Stomach (tissue), 9 donors: ENCODE measurements around the gene ATRNL1. TPM values are rescaled to one million over a fixed set of nuclear protein-coding genes. Genes with fewer than 3 reads are reported as not detected.

Experiments used
- DNase-seq, 2 donors: peaks; one replicate each; pipeline versions ENCODE4 v3.0.0 to v3.0.0-alpha.2; 2013 to 2019
- H3K27ac ChIP-seq, 5 donors: fragments of 200-600 bp in 4 of 5; sonication (generic) in 4 of 5; one replicate each; pipeline ENCODE4 v1.5.1; 2013 to 2019; ENCODE audit warnings: mild to moderate bottlenecking in 1 of 5, moderate library complexity in 1 of 5
- H3K27me3 ChIP-seq, 3 donors: fragments of 200-600 bp; sonication (generic); one replicate each; pipeline ENCODE4 v1.5.1; 2017 to 2019; ENCODE audit warnings: mixed run types in 1 of 3
- H3K36me3 ChIP-seq, 4 donors: fragments of 200-600 bp; sonication (generic); 1 replicate in 3 of 4; 2 replicates in 1 of 4; pipeline ENCODE4 v1.5.1; 2016 to 2019
- H3K4me1 ChIP-seq, 4 donors: fragments of 200-600 bp; sonication (generic); one replicate each; pipeline ENCODE4 v1.5.1; 2016 to 2019
- H3K4me3 ChIP-seq, 4 donors: fragments of 200-600 bp; sonication (generic) in 3 of 4; one replicate each; pipeline ENCODE4 v1.5.1; 2016 to 2019; ENCODE audit warnings: mild to moderate bottlenecking in 1 of 4
- H3K9me3 ChIP-seq, 4 donors: fragments of 200-600 bp; sonication (generic); one replicate each; pipeline ENCODE4 v1.5.1; 2016 to 2019
- CTCF ChIP-seq, 7 experiments: fragments of 450-650 bp in 4 of 7; fragments of 200-600 bp in 3 of 7; sonication (generic) in 3 of 7; IDR thresholded peaks; one replicate each; pipeline ENCODE4 v1.5.1; 2016 to 2019; ENCODE audit warnings: antibody characterized with exemption in 7 of 7, control low read depth in 2 of 7, mild to moderate bottlenecking in 1 of 7
- EP300 ChIP-seq: sonication (generic); formaldehyde crosslinking; IDR thresholded peaks from one replicate; pipeline ENCODE4 v1.6.1; 2017; ENCODE audit warnings: antibody characterized with exemption
- POLR2A ChIP-seq, 4 donors: fragments of 450-650 bp; IDR thresholded peaks; one replicate each; pipeline ENCODE4 v1.6.1; 2016; ENCODE audit warnings: antibody characterized with exemption in 4 of 4, control low read depth in 2 of 4, mild to moderate bottlenecking in 1 of 4, moderate library complexity in 1 of 4
- POLR2AphosphoS5 ChIP-seq, 3 donors: sonication (generic); formaldehyde crosslinking; IDR thresholded peaks; one replicate each; pipeline ENCODE4 v1.6.1; 2016; ENCODE audit warnings: antibody characterized with exemption in 3 of 3
- WGBS, 5 donors: extraction: QIAGEN DNeasy Blood & Tissue Kit in 3 of 5; methylation state at CpG; one replicate each; pipeline versions ENCODE4 v1.1.5 to v1.1.7; 2013 to 2018; 5-methylcytosine and 5-hydroxymethylcytosine counted together
- intact Hi-C: fragments of 100-400 bp; cut with DNase I; formaldehyde crosslinking; loops from one replicate; pipeline ENCODE4 v1.15.1; 2023; ENCODE audit warnings: low total_unique reads
- polyA plus RNA-seq, 3 donors: library from polyadenylated mRNA; stranded (reverse); fragments of 200-250 nt; gene quantifications; one replicate each; pipeline ENCODE4 v1.2.3, GENCODE V29; 2013
- total RNA-seq, 5 donors: library from RNA; depleted of rRNA; stranded (reverse); fragments of >200 nt; gene quantifications; one replicate each; pipeline versions ENCODE4 v1.1.0 to v1.2.3, GENCODE V29; 2014 to 2016
- donor health status: healthy with polysubstance abuse.
- donor health status: Bipolar disorder and iron deficiency.
- donor health status: healthy.

The ATRNL1 gene
- total and polyA plus RNA-seq, 8 donors: 0.12 to 50.7 (median 0.72) TPM; not detected in 1

- Histone ChIP-seq H3K9me3 (no peaks in the 10 kb centered on the region), H3K36me3 (no peaks in the 10 kb centered on the region), H3K4me1 (no peaks in the 10 kb centered on the region), H3K27me3 (no peaks in the 10 kb centered on the region), H3K27ac (no peak overlapping the region), H3K4me3 (no peak overlapping the region)
- DNase-seq: no peak
- intact Hi-C loops: no loop called here
- WGBS, 5 donors: 75 to 91% (median 87%) methylated on average over 1 of the region's 1 CpG
- no peak for TF ChIP-seq POLR2AphosphoS5 (IDR thresholded peaks at IDR 0.05)
- no peak for TF ChIP-seq CTCF (IDR thresholded peaks at IDR 0.05)
- TF ChIP-seq POLR2A (IDR thresholded peaks at IDR 0.05): no peak
- no peak for TF ChIP-seq EP300
Measured at GRCh38 chr10:115046686-115047236, 46.4 kb upstream of the ATRNL1 start.

- H3K4me3 ChIP-seq: no peak overlapping the region
- H3K9me3 ChIP-seq: no peaks in the 10 kb centered on the region
- TF ChIP-seq EP300 (no peak), POLR2A (IDR thresholded peaks at IDR 0.05) (no peak), POLR2AphosphoS5 (IDR thresholded peaks at IDR 0.05) (no peak), CTCF (IDR thresholded peaks at IDR 0.05) (no peak)
- no peak overlapping the region for H3K27ac ChIP-seq
- H3K36me3 ChIP-seq: no peaks in the 10 kb centered on the region
- no peak for DNase-seq
- no peaks in the 10 kb centered on the region for H3K27me3 ChIP-seq
- H3K4me1 ChIP-seq: no peaks in the 10 kb centered on the region
- intact Hi-C loops: no loop called here
Measured at GRCh38 chr10:115047705-115048104, 45.5 kb upstream of the ATRNL1 start.

GRCh38 chr10:115049318-115049717 lies 43.8 kb upstream of the ATRNL1 start:
- H3K27me3 ChIP-seq: no peaks in the 10 kb centered on the region
- H3K36me3 ChIP-seq: no peaks in the 10 kb centered on the region
- H3K4me1 ChIP-seq: no peaks in the 10 kb centered on the region
- no peaks in the 10 kb centered on the region for H3K9me3 ChIP-seq
- TF ChIP-seq CTCF (IDR thresholded peaks at IDR 0.05) (no peak), POLR2AphosphoS5 (IDR thresholded peaks at IDR 0.05) (no peak), POLR2A (IDR thresholded peaks at IDR 0.05) (no peak)
- no peak overlapping the region for H3K4me3 ChIP-seq
- H3K27ac ChIP-seq: no peak overlapping the region
- intact Hi-C loops: no loop called here
- DNase-seq: no peak
- WGBS, 5 donors: 63 to 75% (median 65%) methylated on average over 6 of the region's 6 CpGs

- TF ChIP-seq POLR2AphosphoS5 (IDR thresholded peaks at IDR 0.05): no peak
- no peaks in the 10 kb centered on the region for H3K9me3 ChIP-seq
- intact Hi-C loops: no loop called here
- H3K27me3 ChIP-seq: no peaks in the 10 kb centered on the region
- no peak overlapping the region for H3K27ac ChIP-seq
- no peak overlapping the region for H3K4me3 ChIP-seq
- no peaks in the 10 kb centered on the region for H3K36me3 ChIP-seq
- H3K4me1 ChIP-seq: no peaks in the 10 kb centered on the region
- no peak for DNase-seq
- 39 to 47% (median 40%) methylated on average over 3 of the region's 3 CpGs for WGBS, 5 donors
Measured at GRCh38 chr10:115049960-115050359, 43.2 kb upstream of the ATRNL1 start.

GRCh38 chr10:115050375-115051010 lies 42.7 kb upstream of the ATRNL1 start:
- 92 to 97% (median 94%) methylated on average over 3 of the region's 3 CpGs for WGBS, 5 donors
- H3K9me3 ChIP-seq: no peaks in the 10 kb centered on the region
- H3K36me3 ChIP-seq: no peaks in the 10 kb centered on the region
- H3K4me1 ChIP-seq: no peaks in the 10 kb centered on the region
- TF ChIP-seq EP300 (no peak), CTCF (IDR thresholded peaks at IDR 0.05) (no peak), POLR2A (IDR thresholded peaks at IDR 0.05) (no peak), POLR2AphosphoS5 (IDR thresholded peaks at IDR 0.05) (no peak)
- no peak for DNase-seq
- H3K27ac ChIP-seq: no peak overlapping the region
- H3K4me3 ChIP-seq: no peak overlapping the region
- no peaks in the 10 kb centered on the region for H3K27me3 ChIP-seq
- intact Hi-C loops: no loop called here
